Tibial artery (tissue), 4 donors: Measurements from ENCODE around the gene TAS2R42.

ENCODE experiments used
- DNase-seq, 2 donors: peaks; one replicate each; pipeline ENCODE4 v3.0.0-alpha.2; 2019
- H3K27ac ChIP-seq, 2 donors: fragments of 200-600 bp; sonication (generic) in 1 of 2; 1 replicate in 1 of 2; 2 replicates in 1 of 2; pipeline ENCODE4 v1.5.1; 2018 to 2019; ENCODE audit warnings: mild to moderate bottlenecking in 1 of 2
- H3K27me3 ChIP-seq, 2 donors: fragments of 200-600 bp; sonication (generic) in 1 of 2; one replicate each; pipeline versions ENCODE4 v1.5.1 to v1.6.0; 2016 to 2019
- H3K36me3 ChIP-seq, 3 donors: fragments of 200-600 bp; sonication (generic) in 2 of 3; one replicate each; pipeline ENCODE4 v1.5.1; 2016 to 2019; ENCODE audit warnings: mild to moderate bottlenecking in 2 of 3
- H3K4me1 ChIP-seq, 4 donors: fragments of 200-600 bp; sonication (generic) in 2 of 4; 1 replicate in 3 of 4; 2 replicates in 1 of 4; pipeline ENCODE4 v1.5.1; 2016 to 2019
- H3K4me3 ChIP-seq, 2 donors: fragments of 200-600 bp; sonication (generic) in 1 of 2; 1 replicate in 1 of 2; 2 replicates in 1 of 2; pipeline ENCODE4 v1.5.1; 2018 to 2019; ENCODE audit warnings: mild to moderate bottlenecking in 2 of 2
- H3K9me3 ChIP-seq, 3 donors: fragments of 200-600 bp; sonication (generic) in 1 of 3; one replicate each; pipeline ENCODE4 v1.5.1; 2016 to 2019
- intact Hi-C: fragments of 100-400 bp; cut with DNase I; formaldehyde crosslinking; loops from one replicate; pipeline ENCODE4 v1.15.0; 2023; ENCODE audit warnings: low total_unique reads
- TF ChIP-seq, protein P1 (sequence below), 2 experiments: fragments of 200-600 bp in 1 of 2; fragments of 450-650 bp in 1 of 2; IDR thresholded peaks; one replicate each; pipeline ENCODE4 v1.5.1; 2017 to 2019; ENCODE audit warnings: antibody characterized with exemption in 2 of 2, mild to moderate bottlenecking in 1 of 2, moderate library complexity in 1 of 2

TAS2R42 gene

GRCh38 chr12:11147420-11147819 is 39.3 kb downstream of the TAS2R42 start:
- no peak overlapping the region for H3K4me3 ChIP-seq
- H3K36me3 ChIP-seq: no peaks in the 10 kb centered on the region
- H3K27me3 ChIP-seq: no peaks in the 10 kb centered on the region
- H3K9me3 ChIP-seq: peaks cover 0 to 14% (median 14%) of the 10 kb centered on the region in 3 donors
- H3K4me1 ChIP-seq: no peaks in the 10 kb centered on the region
- intact Hi-C loops: no loop called here
- TF ChIP-seq, protein P1, sequence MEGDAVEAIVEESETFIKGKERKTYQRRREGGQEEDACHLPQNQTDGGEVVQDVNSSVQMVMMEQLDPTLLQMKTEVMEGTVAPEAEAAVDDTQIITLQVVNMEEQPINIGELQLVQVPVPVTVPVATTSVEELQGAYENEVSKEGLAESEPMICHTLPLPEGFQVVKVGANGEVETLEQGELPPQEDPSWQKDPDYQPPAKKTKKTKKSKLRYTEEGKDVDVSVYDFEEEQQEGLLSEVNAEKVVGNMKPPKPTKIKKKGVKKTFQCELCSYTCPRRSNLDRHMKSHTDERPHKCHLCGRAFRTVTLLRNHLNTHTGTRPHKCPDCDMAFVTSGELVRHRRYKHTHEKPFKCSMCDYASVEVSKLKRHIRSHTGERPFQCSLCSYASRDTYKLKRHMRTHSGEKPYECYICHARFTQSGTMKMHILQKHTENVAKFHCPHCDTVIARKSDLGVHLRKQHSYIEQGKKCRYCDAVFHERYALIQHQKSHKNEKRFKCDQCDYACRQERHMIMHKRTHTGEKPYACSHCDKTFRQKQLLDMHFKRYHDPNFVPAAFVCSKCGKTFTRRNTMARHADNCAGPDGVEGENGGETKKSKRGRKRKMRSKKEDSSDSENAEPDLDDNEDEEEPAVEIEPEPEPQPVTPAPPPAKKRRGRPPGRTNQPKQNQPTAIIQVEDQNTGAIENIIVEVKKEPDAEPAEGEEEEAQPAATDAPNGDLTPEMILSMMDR (IDR thresholded peaks at IDR 0.05): no peak
- DNase-seq: no peak
- H3K27ac ChIP-seq: no peak overlapping the region

DNA sequence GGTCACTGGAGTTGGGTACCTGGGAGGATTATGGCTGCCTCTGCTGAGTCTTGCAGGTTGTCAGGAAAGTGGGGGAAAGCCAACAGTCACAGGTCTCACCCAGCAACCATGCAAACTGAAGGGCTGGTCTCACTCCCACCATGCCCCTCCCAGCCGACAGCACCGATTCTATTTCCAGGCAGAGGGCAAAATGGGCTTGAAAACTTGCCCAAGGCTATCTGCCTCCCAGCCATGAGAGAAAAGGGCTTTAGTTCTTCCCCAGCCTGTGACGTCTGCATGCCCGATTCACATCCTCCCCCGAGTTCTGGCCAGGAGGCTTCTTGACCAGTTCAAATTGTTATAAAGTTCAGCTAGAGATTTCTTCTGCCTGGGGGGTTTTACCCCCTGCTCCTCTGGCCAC is 42.4 kb downstream of the TAS2R42 start:
- no peaks in the 10 kb centered on the region for H3K4me1 ChIP-seq
- TF ChIP-seq, protein P1 (IDR thresholded peaks at IDR 0.05): no peak
- DNase-seq: no peak
- H3K36me3 ChIP-seq: peaks cover 0 to 4% (median 0%) of the 10 kb centered on the region in 3 donors
- intact Hi-C loops: no loop called here
- H3K27me3 ChIP-seq: no peaks in the 10 kb centered on the region
- H3K9me3 ChIP-seq: peaks cover 0 to 14% (median 14%) of the 10 kb centered on the region in 3 donors
- H3K27ac ChIP-seq: no peak overlapping the region
- no peak overlapping the region for H3K4me3 ChIP-seq

GRCh38 chr12:11143352-11143751 is 43.4 kb downstream of the TAS2R42 start:
- intact Hi-C loops: no loop called here
- H3K27ac ChIP-seq: no peak overlapping the region
- no peaks in the 10 kb centered on the region for H3K27me3 ChIP-seq
- H3K36me3 ChIP-seq: peaks cover 0 to 4% (median 0%) of the 10 kb centered on the region in 3 donors
- TF ChIP-seq, protein P1 (IDR thresholded peaks at IDR 0.05): no peak
- no peak for DNase-seq
- no peaks in the 10 kb centered on the region for H3K4me1 ChIP-seq
- peaks cover 0 to 14% (median 14%) of the 10 kb centered on the region in 3 donors for H3K9me3 ChIP-seq
- no peak overlapping the region for H3K4me3 ChIP-seq

GRCh38 chr12:11136075-11136474 is 50.7 kb downstream of the TAS2R42 start:
- H3K27ac ChIP-seq: no peak overlapping the region
- H3K9me3 ChIP-seq: no peaks in the 10 kb centered on the region
- H3K27me3 ChIP-seq: no peaks in the 10 kb centered on the region
- DNase-seq: no peak
- no peaks in the 10 kb centered on the region for H3K36me3 ChIP-seq
- TF ChIP-seq, protein P1 (IDR thresholded peaks at IDR 0.05): no peak
- H3K4me1 ChIP-seq: peaks cover 0 to 4% (median 0%) of the 10 kb centered on the region in 4 donors
- intact Hi-C loops: no loop called here
- H3K4me3 ChIP-seq: no peak overlapping the region
